ENCODE data around the gene KCNMA1. TPM values are rescaled to one million over a fixed set of nuclear protein-coding genes. Genes with fewer than 3 reads are reported as not detected.

The KCNMA1 gene
- total and polyA plus RNA-seq, 8 donors = 2.8 to 21.1 (median 4.3) TPM

DNA sequence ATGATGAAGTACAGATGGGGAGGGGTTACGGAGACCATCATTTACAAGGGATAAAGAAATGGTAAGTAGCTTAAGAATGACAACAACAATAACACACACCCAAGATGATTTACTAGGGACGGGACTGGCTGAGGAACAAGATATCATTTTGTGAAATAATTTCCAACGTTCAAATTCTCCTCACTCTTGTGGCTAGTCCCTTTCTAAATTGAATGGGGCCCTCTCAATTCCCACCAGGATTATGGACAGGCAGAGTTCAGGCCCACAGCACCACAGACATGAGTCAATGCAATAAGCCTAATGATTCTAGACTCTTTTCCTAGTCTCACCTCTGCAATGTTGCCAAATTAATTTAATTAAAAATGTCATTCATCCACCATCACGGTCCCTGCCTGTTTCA is 448.1 kb downstream of the KCNMA1 start:
- no peak for DNase-seq
- intact Hi-C loops (cut with DNase I) = no loop called here
- no peaks in the 10 kb centered on the region for H3K36me3 ChIP-seq
- peaks cover 0 to 10% of the 10 kb centered on the region in 2 donors for H3K27me3 ChIP-seq
- no peaks in the 10 kb centered on the region for H3K9me3 ChIP-seq
- H3K4me1 ChIP-seq = no peaks in the 10 kb centered on the region
- no peak for ATAC-seq
- no peak overlapping the region for H3K4me3 ChIP-seq
- TF ChIP-seq, protein P1, sequence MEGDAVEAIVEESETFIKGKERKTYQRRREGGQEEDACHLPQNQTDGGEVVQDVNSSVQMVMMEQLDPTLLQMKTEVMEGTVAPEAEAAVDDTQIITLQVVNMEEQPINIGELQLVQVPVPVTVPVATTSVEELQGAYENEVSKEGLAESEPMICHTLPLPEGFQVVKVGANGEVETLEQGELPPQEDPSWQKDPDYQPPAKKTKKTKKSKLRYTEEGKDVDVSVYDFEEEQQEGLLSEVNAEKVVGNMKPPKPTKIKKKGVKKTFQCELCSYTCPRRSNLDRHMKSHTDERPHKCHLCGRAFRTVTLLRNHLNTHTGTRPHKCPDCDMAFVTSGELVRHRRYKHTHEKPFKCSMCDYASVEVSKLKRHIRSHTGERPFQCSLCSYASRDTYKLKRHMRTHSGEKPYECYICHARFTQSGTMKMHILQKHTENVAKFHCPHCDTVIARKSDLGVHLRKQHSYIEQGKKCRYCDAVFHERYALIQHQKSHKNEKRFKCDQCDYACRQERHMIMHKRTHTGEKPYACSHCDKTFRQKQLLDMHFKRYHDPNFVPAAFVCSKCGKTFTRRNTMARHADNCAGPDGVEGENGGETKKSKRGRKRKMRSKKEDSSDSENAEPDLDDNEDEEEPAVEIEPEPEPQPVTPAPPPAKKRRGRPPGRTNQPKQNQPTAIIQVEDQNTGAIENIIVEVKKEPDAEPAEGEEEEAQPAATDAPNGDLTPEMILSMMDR (IDR thresholded peaks at IDR 0.05) = no peak
- no peak overlapping the region for H3K27ac ChIP-seq

DNA sequence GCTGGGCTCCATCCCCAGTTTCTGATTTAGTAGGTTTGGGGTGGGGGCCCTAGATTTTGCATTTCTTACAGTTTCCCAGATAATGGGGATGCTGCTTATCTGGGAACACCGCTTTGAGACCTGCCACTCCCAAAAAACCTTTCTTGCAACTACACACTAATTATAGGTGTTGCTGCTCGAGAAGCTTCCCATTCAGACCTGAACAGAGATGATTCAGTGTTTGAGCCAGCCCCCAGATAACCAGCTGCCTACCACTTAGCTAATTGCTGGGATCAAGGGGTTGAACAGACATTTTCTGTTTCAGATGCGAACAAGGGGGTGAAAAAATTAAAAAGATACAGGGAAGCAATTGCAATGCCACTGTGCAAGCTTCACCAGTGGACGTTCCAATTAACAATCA is 448.5 kb downstream of the KCNMA1 start:
- DNase-seq = no peak
- Histone ChIP-seq H3K4me3 (no peak overlapping the region), H3K27ac (no peak overlapping the region), H3K9me3 (no peaks in the 10 kb centered on the region), H3K36me3 (no peaks in the 10 kb centered on the region), H3K27me3 (peaks cover 0 to 10% of the 10 kb centered on the region in 2 donors), H3K4me1 (no peaks in the 10 kb centered on the region)
- ATAC-seq = no peak
- intact Hi-C loops (cut with DNase I) = no loop called here
- TF ChIP-seq, protein P1 (IDR thresholded peaks at IDR 0.05) = no peak

DNA sequence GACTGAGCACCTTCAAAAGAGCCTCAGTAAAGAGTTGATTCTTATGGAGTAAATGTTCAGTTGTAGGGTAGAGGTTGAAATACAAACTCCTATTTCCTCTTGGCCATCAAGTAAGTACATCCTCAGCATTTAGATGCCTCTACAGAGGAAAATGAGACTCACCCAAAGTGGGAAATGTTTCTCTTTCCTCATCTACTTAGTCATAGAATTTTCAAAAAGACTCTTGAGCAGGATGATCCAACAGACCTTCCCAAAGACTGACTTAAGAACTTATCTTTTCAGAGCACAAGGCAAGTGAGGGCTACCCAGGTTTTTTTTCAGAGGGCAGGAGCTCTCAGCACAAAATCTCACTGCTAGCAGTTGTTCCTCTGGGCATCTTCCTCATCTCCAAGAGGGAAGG is 449.1 kb downstream of the KCNMA1 start:
- ATAC-seq (no peak), DNase-seq (no peak)
- Histone ChIP-seq H3K4me3 (no peak overlapping the region), H3K36me3 (no peaks in the 10 kb centered on the region), H3K27me3 (peaks cover 0 to 10% of the 10 kb centered on the region in 2 donors), H3K27ac (no peak overlapping the region), H3K9me3 (no peaks in the 10 kb centered on the region), H3K4me1 (no peaks in the 10 kb centered on the region)
- TF ChIP-seq, protein P1 (IDR thresholded peaks at IDR 0.05) = no peak
- intact Hi-C loops (cut with DNase I) = no loop called here

DNA sequence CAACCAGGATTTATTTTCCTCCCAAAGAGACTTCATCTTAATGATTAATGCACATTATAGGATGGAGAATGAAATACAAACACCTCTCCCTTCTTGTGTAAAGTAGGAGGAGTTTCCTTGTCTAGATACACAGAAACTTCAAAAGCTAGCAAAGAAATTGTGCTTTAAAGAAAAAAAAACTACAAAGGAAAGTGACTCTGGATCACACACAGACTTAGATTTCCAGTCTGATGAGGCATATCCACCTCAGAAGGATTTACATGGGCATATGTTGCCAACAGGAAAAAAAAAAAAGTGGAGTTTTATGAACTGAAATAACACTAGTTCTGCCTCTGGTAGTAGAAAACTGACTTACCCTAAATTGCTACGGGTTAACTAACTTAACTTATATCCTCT is 449.6 kb downstream of the KCNMA1 start:
- no peak overlapping the region for H3K27ac ChIP-seq
- no peaks in the 10 kb centered on the region for H3K4me1 ChIP-seq
- ATAC-seq (no peak), DNase-seq (no peak)
- no peaks in the 10 kb centered on the region for H3K36me3 ChIP-seq
- intact Hi-C loops (cut with DNase I) = no loop called here
- H3K4me3 ChIP-seq = no peak overlapping the region
- H3K27me3 ChIP-seq = peaks cover 0 to 10% of the 10 kb centered on the region in 2 donors
- H3K9me3 ChIP-seq = no peaks in the 10 kb centered on the region
- TF ChIP-seq, protein P1 (IDR thresholded peaks at IDR 0.05) = no peak

DNA sequence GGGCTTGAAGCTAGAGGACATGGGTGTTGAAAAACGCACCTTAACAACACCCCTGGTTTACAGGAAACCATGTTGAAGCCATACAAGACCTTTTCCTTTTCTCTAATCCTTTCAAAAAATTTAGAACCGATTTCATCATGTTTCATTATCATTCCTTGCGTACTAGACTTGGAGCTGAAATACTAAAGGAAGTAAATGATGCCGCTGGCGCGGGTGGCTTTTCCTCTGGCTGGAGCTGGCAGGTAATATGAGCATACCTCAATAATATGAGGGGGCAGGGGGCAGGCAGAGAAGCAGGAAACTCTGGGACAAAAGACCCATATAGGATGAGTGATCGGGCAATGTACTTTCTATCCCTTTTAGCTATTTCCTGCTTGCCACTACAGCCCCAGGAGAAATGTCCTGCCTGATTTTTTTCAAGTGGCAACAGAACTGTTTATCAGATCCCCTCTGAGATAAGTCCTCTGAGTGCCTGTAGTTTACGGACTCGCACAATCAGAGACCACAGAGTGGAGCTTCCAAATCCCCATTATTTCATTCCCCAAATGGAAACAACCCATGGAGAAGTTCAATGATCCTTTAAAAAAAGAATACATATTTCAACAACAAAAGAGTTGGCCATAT is 450.1 kb downstream of the KCNMA1 start:
- Histone ChIP-seq H3K27ac (no peak overlapping the region), H3K4me3 (no peak overlapping the region), H3K4me1 (no peaks in the 10 kb centered on the region), H3K9me3 (no peaks in the 10 kb centered on the region), H3K27me3 (peaks cover 0 to 10% of the 10 kb centered on the region in 2 donors), H3K36me3 (no peaks in the 10 kb centered on the region)
- ATAC-seq = no peak
- TF ChIP-seq, protein P1 (IDR thresholded peaks at IDR 0.05) = no peak
- no peak for DNase-seq
- intact Hi-C loops (cut with DNase I) = no loop called here

Measured in left lung (tissue), 10 donors.